NCI-H748 (cell line): ENCODE results near the gene ARG1.

Source experiments
- DNase-seq: peaks from one replicate; lab custom pipeline; 2025; ENCODE audit not compliant: unreplicated experiment; lab: John Stamatoyannopoulos, UW

ARG1 gene

GRCh38 chr6:131581523-131581922 is 8.5 kb downstream of the ARG1 start:
- DNase-seq, result no peak

- DNase-seq, result no peak
These were observed 13.5 kb downstream of the ARG1 start for GRCh38 chr6:131586543-131586942.

- DNase-seq, result no peak
These were observed 14.9 kb downstream of the ARG1 start for GRCh38 chr6:131587909-131588308.

GRCh38 chr6:131588643-131589042 is 15.6 kb downstream of the ARG1 start:
- DNase-seq, result no peak

- no peak for DNase-seq
These were observed 19.9 kb downstream of the ARG1 start for GRCh38 chr6:131592935-131593334.

- no peak for DNase-seq
These were observed 21.0 kb downstream of the ARG1 start for GRCh38 chr6:131594074-131594473.

GRCh38 chr6:131597446-131597845 is 24.4 kb downstream of the ARG1 start:
- no peak for DNase-seq

GRCh38 chr6:131600716-131601115 is 27.7 kb downstream of the ARG1 start:
- DNase-seq, result no peak

- no peak for DNase-seq
These were observed 29.8 kb downstream of the ARG1 start for GRCh38 chr6:131602781-131603312.

- no peak for DNase-seq
These were observed 40.4 kb downstream of the ARG1 start for GRCh38 chr6:131613296-131613925.

GRCh38 chr6:131615275-131615674 is 42.2 kb downstream of the ARG1 start:
- no peak for DNase-seq

GRCh38 chr6:131627724-131628682 is 55.0 kb downstream of the ARG1 start, which contains the start of gene MED23:
Gene MED23 (minus strand): TSS chr6:131628242. CDS start chr6:131628049, 193 bp downstream.
- DNase-seq, result peak; percentile 95

GRCh38 chr6:131628726-131629125 is 55.7 kb downstream of the ARG1 start:
- DNase-seq, result peak; percentile 4

- no peak for DNase-seq
These were observed 56.6 kb downstream of the ARG1 start for GRCh38 chr6:131629651-131630050.

GRCh38 chr6:131631625-131632289 is 58.7 kb downstream of the ARG1 start:
- no peak for DNase-seq
